ENCODE results near the gene SLC5A3. TPM values are rescaled to one million over a fixed set of nuclear protein-coding genes. Genes with fewer than 3 reads are reported as not detected.

Gene SLC5A3
- total and polyA plus RNA-seq, 10 of the 15 experiments (the other 5 are each of a cell fraction or from before 2014, with no cell fraction given), result 3.3 to 21.4 (median 12.0) TPM

DNA sequence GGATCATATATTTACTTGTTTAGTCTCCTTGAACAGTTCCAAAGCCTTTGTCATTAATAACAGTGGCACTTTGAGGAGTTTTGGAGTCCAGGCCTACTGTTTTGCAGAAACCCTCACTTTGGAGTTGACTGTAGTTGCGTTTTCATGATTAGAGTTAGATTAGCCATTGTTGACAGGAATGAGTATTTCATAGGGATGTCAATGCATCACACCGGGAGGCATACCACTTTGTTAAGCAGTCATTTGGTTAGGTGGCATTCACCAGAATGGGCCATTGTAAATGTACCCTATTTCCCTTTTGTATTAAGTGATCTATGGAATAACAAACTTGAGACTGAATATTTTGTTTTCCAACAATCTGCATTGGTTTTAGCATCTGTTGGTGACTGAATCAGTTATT, 11.8 kb downstream of the SLC5A3 start:
- Histone ChIP-seq H3K27me3 (replicated peaks in 1 of 2; ENCODE audit: control insufficient read depth in 2 of 2, insufficient read depth in 2 of 2, low read length in 1 of 2) (no peaks in the 10 kb centered on the region), H3K4me3 (no peak overlapping the region), H3K79me2 (ENCODE audit: control insufficient read depth, insufficient read depth, low read length) (peaks cover 90% of the 10 kb centered on the region), H2AFZ (ENCODE audit: control insufficient read depth, low read depth, low read length) (no peak overlapping the region), H4K20me1 (ENCODE audit: control insufficient read depth, insufficient read depth) (no peaks in the 10 kb centered on the region), H3K27ac (ENCODE audit: control insufficient read depth, insufficient read depth) (no peak overlapping the region), H3K4me1 (ENCODE audit: control insufficient read depth, insufficient read depth, low read length) (peaks cover 19% of the 10 kb centered on the region), H3K4me2 (ENCODE audit: control insufficient read depth, insufficient read depth) (no peak overlapping the region), H3K9ac (ENCODE audit: control insufficient read depth, insufficient read depth, low read length) (no peak overlapping the region), H3K36me3 (ENCODE audit: control insufficient read depth in 2 of 2, insufficient read depth in 2 of 2, low read length in 1 of 2) (peaks cover 0 to 4% of the 10 kb centered on the region in 2 experiments; a peak in 3 of 4 replicates), H3K9me3 (replicated peaks; ENCODE audit: control insufficient read depth, insufficient read depth, low read length) (no peaks in the 10 kb centered on the region)
- DNase-seq (ENCODE audit: low read depth, low spot score) (no peak), ATAC-seq (no peak), FAIRE-seq (no peak)
- in situ Hi-C loops (cut with MboI) (loop anchor here (10.0 kb wide), 1 partner anchor 160 kb away; no protein-coding TSS in a partner anchor), intact Hi-C loops (cut with micrococcal nuclease; ENCODE audit: unreplicated experiment) (no loop called here)
- ChIA-PET POLR2A (no interaction called here), CTCF (interaction anchor here (1.6 kb wide), 1 partner anchor 160 kb away, joined by 4 read pairs; no protein-coding TSS in a partner anchor), SMC1A (ENCODE audit: uncharacterized antibody, unreplicated experiment) (interaction anchor here (0.5 to 2.3 kb wide), 3 partner anchors 9 to 37 kb away, joined by 3 to 9 read pairs (median 3); no protein-coding TSS in a partner anchor), RAD21 (ENCODE audit: unreplicated experiment) (no interaction called here)
- TF ChIP-seq TCF3 (IDR thresholded peaks at IDR 0.05; ENCODE audit: borderline replicate concordance, insufficient read depth, low read depth, low read length) (no peak), RCOR1 (conservative IDR thresholded peaks at IDR 0.05; ENCODE audit: low read depth, low read length) (no peak), MEF2A (IDR thresholded peaks at IDR 0.05; ENCODE audit: insufficient read depth, low read depth, low read length) (no peak), SP1 (IDR thresholded peaks at IDR 0.05; ENCODE audit: low read depth, low read length) (no peak), ESRRA (IDR thresholded peaks at IDR 0.05; ENCODE audit: low read length) (no peak), TARDBP (IDR thresholded peaks at IDR 0.05; ENCODE audit: borderline replicate concordance) (no peak), DPF2 (IDR thresholded peaks at IDR 0.05) (no peak), CEBPB (IDR thresholded peaks at IDR 0.05; ENCODE audit: borderline replicate concordance in 1 of 2, low read depth in 2 of 2, low read length in 2 of 2) (no peak)
- TF ChIP-seq, protein P1, sequence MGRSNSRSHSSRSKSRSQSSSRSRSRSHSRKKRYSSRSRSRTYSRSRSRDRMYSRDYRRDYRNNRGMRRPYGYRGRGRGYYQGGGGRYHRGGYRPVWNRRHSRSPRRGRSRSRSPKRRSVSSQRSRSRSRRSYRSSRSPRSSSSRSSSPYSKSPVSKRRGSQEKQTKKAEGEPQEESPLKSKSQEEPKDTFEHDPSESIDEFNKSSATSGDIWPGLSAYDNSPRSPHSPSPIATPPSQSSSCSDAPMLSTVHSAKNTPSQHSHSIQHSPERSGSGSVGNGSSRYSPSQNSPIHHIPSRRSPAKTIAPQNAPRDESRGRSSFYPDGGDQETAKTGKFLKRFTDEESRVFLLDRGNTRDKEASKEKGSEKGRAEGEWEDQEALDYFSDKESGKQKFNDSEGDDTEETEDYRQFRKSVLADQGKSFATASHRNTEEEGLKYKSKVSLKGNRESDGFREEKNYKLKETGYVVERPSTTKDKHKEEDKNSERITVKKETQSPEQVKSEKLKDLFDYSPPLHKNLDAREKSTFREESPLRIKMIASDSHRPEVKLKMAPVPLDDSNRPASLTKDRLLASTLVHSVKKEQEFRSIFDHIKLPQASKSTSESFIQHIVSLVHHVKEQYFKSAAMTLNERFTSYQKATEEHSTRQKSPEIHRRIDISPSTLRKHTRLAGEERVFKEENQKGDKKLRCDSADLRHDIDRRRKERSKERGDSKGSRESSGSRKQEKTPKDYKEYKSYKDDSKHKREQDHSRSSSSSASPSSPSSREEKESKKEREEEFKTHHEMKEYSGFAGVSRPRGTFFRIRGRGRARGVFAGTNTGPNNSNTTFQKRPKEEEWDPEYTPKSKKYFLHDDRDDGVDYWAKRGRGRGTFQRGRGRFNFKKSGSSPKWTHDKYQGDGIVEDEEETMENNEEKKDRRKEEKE (IDR thresholded peaks at IDR 0.05), result no peak
- 52% methylated on average over 2 of the region's 2 CpGs for WGBS (ENCODE audit: insufficient coverage, insufficient replicate concordance, low lambda C conversion rate, missing lambda C conversion rate)
- BruUV-seq (replicated peaks), result no TSS peak
